Erythroblast (primary cell): ENCODE results near the gene DPYSL5.

Experiments
- GATA1 ChIP-seq: IDR thresholded peaks from 2 replicates; pipeline ENCODE4 v1.6.1; 2011; ENCODE audit warnings: low read depth, mild to moderate bottlenecking, control low read depth, low read length, moderate library complexity
- POLR2A ChIP-seq: IDR thresholded peaks from 2 replicates; pipeline ENCODE4 v1.6.1; 2011; ENCODE audit warnings: mild to moderate bottlenecking, low read length

GRCh38 chr2:26938399-26939118 lies 90.6 kb downstream of the DPYSL5 start:
- TF ChIP-seq POLR2A (no peak), GATA1 (no peak)
